Pancreas (tissue), 10 donors: ENCODE results near the gene IL2RA. TPM values are rescaled to one million over a fixed set of nuclear protein-coding genes. Genes with fewer than 3 reads are reported as not detected.

Experiments used
- ATAC-seq, 4 donors: fragments of 200-7000 bp; cut with Tn5 transposase; one replicate each; pipeline versions ENCODE4 v1.8.0 to v1.9.1; 2020; ENCODE audit warnings: mild to moderate bottlenecking in 4 of 4, moderate library complexity in 4 of 4
- DNase-seq, 6 donors: peaks; one replicate each; pipeline ENCODE4 v3.0.0-alpha.2; 2020
- FAIRE-seq: peaks from 2 replicates; lab custom pipeline; 2012; peaks lifted over from hg19 to GRCh38; lab: Jason Lieb, UNC
- H3K27ac ChIP-seq, 4 donors: fragments of 200-600 bp; sonication (generic); 1 replicate in 3 of 4; 2 replicates in 1 of 4; pipeline versions ENCODE4 v1.5.0 to v1.8.0; 2020
- H3K27me3 ChIP-seq, 4 donors: fragments of 200-600 bp; one replicate each; pipeline ENCODE4 v1.8.0; 2021
- H3K36me3 ChIP-seq, 3 donors: fragments of 200-600 bp; sonication (generic) in 1 of 3; one replicate each; pipeline versions ENCODE4 v1.5.0 to v1.8.0; 2020 to 2021
- H3K4me1 ChIP-seq, 3 donors: fragments of 200-600 bp; one replicate each; pipeline ENCODE4 v1.8.0; 2021
- H3K4me3 ChIP-seq, 4 donors: fragments of 200-600 bp; sonication (generic) in 2 of 4; one replicate each; pipeline versions ENCODE4 v1.5.0 to v1.8.0; 2020 to 2021
- H3K9me3 ChIP-seq, 4 donors: fragments of 200-600 bp; one replicate each; pipeline ENCODE4 v1.8.0; 2021
- CTCF ChIP-seq, 4 donors: fragments of 200-600 bp; sonication (generic) in 3 of 4; IDR thresholded peaks; one replicate each; pipeline versions ENCODE4 v1.5.0 to v1.8.0; 2021; ENCODE audit warnings: antibody characterized with exemption in 4 of 4
- WGBS, 2 donors: extraction: QIAGEN DNeasy Blood & Tissue Kit; methylation state at CpG; one replicate each; pipeline ENCODE4 v1.1.7; 2013; 5-methylcytosine and 5-hydroxymethylcytosine counted together
- intact Hi-C, 3 donors: fragments of 100-400 bp; cut with DNase I; formaldehyde crosslinking; loops; one replicate each; pipeline versions ENCODE4 v1.11.1 to v1.14.2; 2022
- polyA plus RNA-seq, 2 donors: library from polyadenylated mRNA; stranded (reverse); fragments of 200-250 nt; gene quantifications; one replicate each; pipeline ENCODE4 v1.2.3, GENCODE V29; 2013
- total RNA-seq, 6 donors: library from RNA; stranded (reverse); fragmentation: NEBNext Ultra II Directional in 4 of 6; extraction: Animal tissue kit (Norgen Biotek cat#: 25700) in 4 of 6; gene quantifications; one replicate each; pipeline versions ENCODE4 v1.2.1 to v1.2.4, GENCODE V29; 2021 to 2023
- donor health status: healthy with polysubstance abuse.
- donor health status: DM: no; HTN: no; CAD: no; lungs with moderate emphysema.
- donor health status: DM: no; HTN: no; CAD: no.
- donor health status: control.
- donor health status: control.
- donor health status: Bipolar disorder and iron deficiency.
- donor health status: DM: yes; HTN: yes; CAD: no.
- donor health status: DM: no; HTN: no; CAD: no.
- donor health status: DM: no; HTN: no; CAD: no.
- donor health status: DM: yes; HTN: yes; CAD: no.

IL2RA gene
- total and polyA plus RNA-seq, 8 donors = 0.11 to 1.1 (median 0.26) TPM; not detected in 2

GRCh38 chr10:6013413-6014192, 48.6 kb downstream of the IL2RA start:
- ATAC-seq = peak; percentile 11 to 33 (median 20)
- Histone ChIP-seq H3K27me3 (no peaks in the 10 kb centered on the region), H3K4me3 (no peak overlapping the region), H3K4me1 (peaks cover 0 to 5% (median 0%) of the 10 kb centered on the region in 3 donors), H3K36me3 (no peaks in the 10 kb centered on the region), H3K9me3 (no peaks in the 10 kb centered on the region), H3K27ac (no peak overlapping the region)
- DNase-seq = no peak
- 62 to 72% methylated on average over 17 of the region's 17 CpGs for WGBS, 2 donors
- no peak for TF ChIP-seq CTCF (IDR thresholded peaks at IDR 0.05)
- FAIRE-seq = no peak
- intact Hi-C loops = loop anchor here in 1 of 3 donors (10.0 kb wide), 2 partner anchors 61 to 69 kb away; no protein-coding TSS in a partner anchor

GRCh38 chr10:6012121-6012905, 49.9 kb downstream of the IL2RA start:
- WGBS, 2 donors = 77 to 82% methylated on average over 15 of the region's 15 CpGs
- Histone ChIP-seq H3K9me3 (no peaks in the 10 kb centered on the region), H3K4me3 (no peak overlapping the region), H3K27me3 (no peaks in the 10 kb centered on the region), H3K27ac (no peak overlapping the region), H3K4me1 (peaks cover 0 to 8% (median 0%) of the 10 kb centered on the region in 3 donors), H3K36me3 (no peaks in the 10 kb centered on the region)
- FAIRE-seq = no peak
- intact Hi-C loops = loop anchor here in 1 of 3 donors (10.0 kb wide), 2 partner anchors 62 to 68 kb away; no protein-coding TSS in a partner anchor
- no peak for TF ChIP-seq CTCF (IDR thresholded peaks at IDR 0.05)
- ATAC-seq = no peak
- no peak for DNase-seq

- no peaks in the 10 kb centered on the region for H3K36me3 ChIP-seq
- H3K4me3 ChIP-seq = no peak overlapping the region
- H3K27ac ChIP-seq = no peak overlapping the region
- no peaks in the 10 kb centered on the region for H3K27me3 ChIP-seq
- DNase-seq (no peak), FAIRE-seq (no peak), ATAC-seq (no peak)
- no peak for TF ChIP-seq CTCF (IDR thresholded peaks at IDR 0.05)
- H3K9me3 ChIP-seq = no peaks in the 10 kb centered on the region
- intact Hi-C loops = loop anchor here in 1 of 3 donors (10.0 kb wide), 2 partner anchors 63 to 67 kb away; no protein-coding TSS in a partner anchor
- H3K4me1 ChIP-seq = peaks cover 0 to 8% (median 0%) of the 10 kb centered on the region in 3 donors
- WGBS, 2 donors = 88 to 95% methylated on average over 8 of the region's 8 CpGs
These were observed 50.6 kb downstream of the IL2RA start for GRCh38 chr10:6011558-6011957.

DNA sequence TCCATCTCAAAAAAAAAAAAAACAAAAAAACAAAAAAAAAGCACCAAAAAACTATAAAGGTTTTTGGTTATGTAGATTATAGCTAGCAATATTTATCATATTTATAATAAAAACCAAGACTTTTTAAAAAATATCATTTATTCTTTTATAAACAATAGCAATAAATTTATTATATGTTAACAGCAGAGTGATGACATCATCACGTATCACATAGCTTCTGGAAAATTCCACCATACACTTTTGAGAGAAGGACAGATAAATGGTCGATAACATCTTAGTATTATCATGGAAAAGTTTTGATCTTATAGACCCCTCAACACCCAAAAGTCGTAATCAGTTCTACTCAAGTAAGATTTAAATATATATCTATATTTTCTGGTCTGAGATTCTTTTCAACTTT, 51.6 kb downstream of the IL2RA start:
- H3K27ac ChIP-seq = no peak overlapping the region
- no peak for ATAC-seq
- no peak for DNase-seq
- no peaks in the 10 kb centered on the region for H3K36me3 ChIP-seq
- H3K4me1 ChIP-seq = peaks cover 0 to 8% (median 0%) of the 10 kb centered on the region in 3 donors
- H3K4me3 ChIP-seq = no peak overlapping the region
- intact Hi-C loops = loop anchor here in 1 of 3 donors (10.0 kb wide), 2 partner anchors 64 to 66 kb away; no protein-coding TSS in a partner anchor
- no peak for FAIRE-seq
- WGBS, 2 donors = 71 to 82% methylated on average over 3 of the region's 3 CpGs
- no peak for TF ChIP-seq CTCF (IDR thresholded peaks at IDR 0.05)
- no peaks in the 10 kb centered on the region for H3K27me3 ChIP-seq
- no peaks in the 10 kb centered on the region for H3K9me3 ChIP-seq
